Measurements from ENCODE around the gene TNRC6B.

Gene TNRC6B

GRCh38 chr22:40325315-40325714 is 147.6 kb downstream of the TNRC6B start:
- no peak for DNase-seq (ENCODE audit: low spot score)
- FAIRE-seq, result no peak

GRCh38 chr22:40326905-40327735 is 149.4 kb downstream of the TNRC6B start:
- no peak for DNase-seq (ENCODE audit: low spot score)

GRCh38 chr22:40328546-40329456 is 151.1 kb downstream of the TNRC6B start:
- DNase-seq (ENCODE audit: low spot score) (no peak), FAIRE-seq (no peak)

More at GRCh38 chr22:40326905-40327735, 149.4 kb downstream of the TNRC6B start:
- no peak for FAIRE-seq

- DNase-seq (ENCODE audit: low spot score) (no peak), FAIRE-seq (no peak)
These were observed 151.7 kb downstream of the TNRC6B start for GRCh38 chr22:40329466-40329865.

GRCh38 chr22:40330086-40330485 is 152.4 kb downstream of the TNRC6B start:
- no peak for DNase-seq (ENCODE audit: low spot score)
- FAIRE-seq, result no peak

- FAIRE-seq, result no peak
- DNase-seq (ENCODE audit: low spot score), result no peak
These were observed 152.9 kb downstream of the TNRC6B start for GRCh38 chr22:40330615-40331014.

GRCh38 chr22:40331706-40332105 is 154.0 kb downstream of the TNRC6B start:
- DNase-seq (ENCODE audit: low spot score), result no peak
- no peak for FAIRE-seq

GRCh38 chr22:40332319-40332781 is 154.6 kb downstream of the TNRC6B start:
- DNase-seq (ENCODE audit: low spot score) (no peak), FAIRE-seq (no peak)

- FAIRE-seq, result no peak
- DNase-seq (ENCODE audit: low spot score), result no peak
These were observed 156.3 kb downstream of the TNRC6B start for GRCh38 chr22:40334060-40334459.

- FAIRE-seq, result no peak
- DNase-seq (ENCODE audit: low spot score), result no peak
These were observed 157.2 kb downstream of the TNRC6B start for GRCh38 chr22:40334899-40335298.

GRCh38 chr22:40335358-40335757 is 157.6 kb downstream of the TNRC6B start:
- no peak for DNase-seq (ENCODE audit: low spot score)
- no peak for FAIRE-seq

GRCh38 chr22:40340044-40340443 is 162.3 kb downstream of the TNRC6B start:
- FAIRE-seq (no peak), DNase-seq (ENCODE audit: low spot score) (no peak)

GRCh38 chr22:40341604-40342003 is 163.9 kb downstream of the TNRC6B start:
- no peak for DNase-seq (ENCODE audit: low spot score)
- FAIRE-seq, result no peak

GRCh38 chr22:40342521-40342920 is 164.8 kb downstream of the TNRC6B start:
- no peak for FAIRE-seq
- DNase-seq (ENCODE audit: low spot score), result no peak

GRCh38 chr22:40345271-40345670 is 167.5 kb downstream of the TNRC6B start:
- FAIRE-seq (no peak), DNase-seq (ENCODE audit: low spot score) (peak; percentile 36)

GRCh38 chr22:40345815-40346184 is 168.1 kb downstream of the TNRC6B start:
- no peak for DNase-seq (ENCODE audit: low spot score)

GRCh38 chr22:40346185-40347118 is 168.7 kb downstream of the TNRC6B start, which contains the start of gene ADSL:
Gene ADSL (plus strand): TSS chr22:40346500. CDS start chr22:40346559, 59 bp downstream.
- no peak for FAIRE-seq
- peak; percentile 67 for DNase-seq (ENCODE audit: low spot score)

More at GRCh38 chr22:40345815-40346184, 168.1 kb downstream of the TNRC6B start:
- no peak for FAIRE-seq

GRCh38 chr22:40347300-40347699 is 169.6 kb downstream of the TNRC6B start:
- FAIRE-seq, result no peak

GRCh38 chr22:40348025-40348658 is 170.4 kb downstream of the TNRC6B start:
- DNase-seq (ENCODE audit: low spot score) (peak; percentile 31), FAIRE-seq (no peak)

More at GRCh38 chr22:40347300-40347699, 169.6 kb downstream of the TNRC6B start:
- no peak for DNase-seq (ENCODE audit: low spot score)

GRCh38 chr22:40352763-40353162 is 175.0 kb downstream of the TNRC6B start:
- no peak for FAIRE-seq
- DNase-seq (ENCODE audit: low spot score), result no peak

Data from RCC 7860 (cell line).